GM13976 (cell line): ENCODE measurements around the gene TBX2.

Experiments
- DNase-seq: peaks from one replicate; pipeline ENCODE4 v3.0.0; 2012; ENCODE audit warnings: low spot score
- CTCF ChIP-seq: IDR thresholded peaks from 2 replicates; pipeline ENCODE4 v1.5.1; 2012; ENCODE audit warnings: borderline replicate concordance, mild to moderate bottlenecking; ENCODE audit not compliant: insufficient read depth; ENCODE audit errors: extremely low read depth, missing control alignments, control extremely low read depth
- in situ Hi-C: fragments of 300-500 bp; cut with MboI; formaldehyde crosslinking; loops from one replicate; pipeline ENCODE4 v1.12.0; 2022; ENCODE audit warnings: low sequenced_read_pairs, mixed read lengths, inconsistent platforms; ENCODE audit not compliant: unreplicated experiment

The TBX2 gene

GRCh38 chr17:61388561-61389356 is 10.9 kb upstream of the TBX2 start:
- TF ChIP-seq CTCF: no peak
- in situ Hi-C loops: no loop called here
- DNase-seq: no peak

- DNase-seq: peak; percentile 82
- in situ Hi-C loops: no loop called here
- peak; percentile 85 for TF ChIP-seq CTCF
Observed at GRCh38 chr17:61389670-61390478, 9.8 kb upstream of the TBX2 start.

GRCh38 chr17:61390479-61390791 is 9.2 kb upstream of the TBX2 start:
- no peak for TF ChIP-seq CTCF
- in situ Hi-C loops: no loop called here
- no peak for DNase-seq

- DNase-seq: no peak
- TF ChIP-seq CTCF: no peak
- in situ Hi-C loops: no loop called here
Observed at GRCh38 chr17:61391595-61392291, 7.9 kb upstream of the TBX2 start.

- in situ Hi-C loops: no loop called here
- DNase-seq: no peak
- TF ChIP-seq CTCF: no peak
Observed at GRCh38 chr17:61392679-61393078, 7.0 kb upstream of the TBX2 start.

- no peak for TF ChIP-seq CTCF
- in situ Hi-C loops: no loop called here
- no peak for DNase-seq
Observed at GRCh38 chr17:61393550-61393903, 6.1 kb upstream of the TBX2 start.
